GM19351 (cell line): ENCODE data around the gene RPS25.
"Not testable (repeated sequence)": the region's sequence is repeated elsewhere in the genome, so short reads cannot be mapped to it uniquely, and the experiment has no call there.

Source experiments
- ATAC-seq: cut with Tn5 transposase; IDR thresholded peaks from one replicate; pipeline ENCODE4 v1.9.1; 2021; ENCODE audit warnings: mild to moderate bottlenecking, moderate library complexity; ENCODE audit not compliant: unreplicated experiment

The RPS25 gene

GRCh38 chr11:119017377-119017776, 766 bp downstream of the RPS25 start:
- ATAC-seq, result not testable (repeated sequence)

GRCh38 chr11:119016216-119017009, 1.7 kb downstream of the RPS25 start:
- ATAC-seq, result no peak

- ATAC-seq, result no peak
Observed at GRCh38 chr11:119015054-119015611, 3.0 kb downstream of the RPS25 start.

- no peak for ATAC-seq
Observed at GRCh38 chr11:119014209-119014924, 3.8 kb downstream of the RPS25 start.

- no peak for ATAC-seq
Observed at GRCh38 chr11:119012629-119013170, 5.4 kb downstream of the RPS25 start.

- no peak for ATAC-seq
Observed at GRCh38 chr11:119011476-119012053, 6.6 kb downstream of the RPS25 start.

- ATAC-seq, result no peak
Observed at GRCh38 chr11:119006656-119007055, 11.5 kb downstream of the RPS25 start.

GRCh38 chr11:119000906-119001305, 17.2 kb downstream of the RPS25 start:
- no peak for ATAC-seq

GRCh38 chr11:118998822-118999221, 19.3 kb downstream of the RPS25 start:
- ATAC-seq, result no peak

- ATAC-seq, result peak; percentile 9
Observed at GRCh38 chr11:118998388-118998717, 19.8 kb downstream of the RPS25 start.

GRCh38 chr11:118997627-118998387, 20.3 kb downstream of the RPS25 start, which contains the start of gene CENATAC:
Gene CENATAC (plus strand): TSS chr11:118998138. CDS start chr11:118998198, 60 bp downstream.
- ATAC-seq, result peak; percentile 87

GRCh38 chr11:118996926-118997626, 21.1 kb downstream of the RPS25 start:
- no peak for ATAC-seq

GRCh38 chr11:118991486-118992038, 26.6 kb downstream of the RPS25 start:
- ATAC-seq, result not testable (repeated sequence)

GRCh38 chr11:118988280-118988679, 29.9 kb downstream of the RPS25 start:
- ATAC-seq, result no peak

- no peak for ATAC-seq
Observed at GRCh38 chr11:118984825-118985224, 33.3 kb downstream of the RPS25 start.

- not testable (repeated sequence) for ATAC-seq
Observed at GRCh38 chr11:118984337-118984736, 33.8 kb downstream of the RPS25 start.

GRCh38 chr11:118980191-118980881, 37.8 kb downstream of the RPS25 start:
- ATAC-seq, result no peak

GRCh38 chr11:118979434-118979833, 38.7 kb downstream of the RPS25 start:
- no peak for ATAC-seq
